Suprapubic skin (tissue), 4 donors: Measurements from ENCODE around the gene MYPOP. TPM values are rescaled to one million over a fixed set of nuclear protein-coding genes. Genes with fewer than 3 reads are reported as not detected.

Source experiments
- DNase-seq, 2 donors: peaks; one replicate each; pipeline ENCODE4 v3.0.0-alpha.2; 2019; ENCODE audit warnings: low spot score in 2 of 2
- H3K27ac ChIP-seq: fragments of 200-600 bp; sonication (generic); one replicate; pipeline ENCODE4 v1.5.1; 2019
- H3K27me3 ChIP-seq: fragments of 200-600 bp; sonication (generic); one replicate; pipeline ENCODE4 v1.5.1; 2019
- H3K36me3 ChIP-seq: fragments of 200-600 bp; sonication (generic); one replicate; pipeline ENCODE4 v1.5.1; 2019
- H3K4me1 ChIP-seq: fragments of 200-600 bp; sonication (generic); one replicate; pipeline ENCODE4 v1.5.1; 2019
- H3K4me3 ChIP-seq: fragments of 200-600 bp; sonication (generic); one replicate; pipeline ENCODE4 v1.5.1; 2019; ENCODE audit warnings: mild to moderate bottlenecking
- H3K9me3 ChIP-seq: fragments of 200-600 bp; sonication (generic); one replicate; pipeline ENCODE4 v1.5.1; 2019
- CTCF ChIP-seq, 2 donors: fragments of 200-600 bp in 1 of 2; fragments of 450-650 bp in 1 of 2; sonication (generic) in 1 of 2; IDR thresholded peaks; one replicate each; pipeline ENCODE4 v1.5.1; 2016 to 2019; ENCODE audit warnings: antibody characterized with exemption in 2 of 2, mild to moderate bottlenecking in 1 of 2, moderate library complexity in 1 of 2
- EP300 ChIP-seq: sonication (generic); formaldehyde crosslinking; IDR thresholded peaks from one replicate; pipeline ENCODE4 v1.6.1; 2017; ENCODE audit warnings: antibody characterized with exemption
- POLR2A ChIP-seq, 2 donors: fragments of 450-650 bp; IDR thresholded peaks; one replicate each; pipeline ENCODE4 v1.6.1; 2017; ENCODE audit warnings: antibody characterized with exemption in 2 of 2, mild to moderate bottlenecking in 2 of 2, moderate library complexity in 2 of 2
- POLR2AphosphoS5 ChIP-seq, 3 donors: sonication (generic); formaldehyde crosslinking; IDR thresholded peaks; one replicate each; pipeline ENCODE4 v1.6.1; 2017; ENCODE audit warnings: antibody characterized with exemption in 3 of 3
- WGBS: methylation state at CpG from one replicate; pipeline ENCODE4 v1.1.5; 2018; 5-methylcytosine and 5-hydroxymethylcytosine counted together
- total RNA-seq, 4 donors: library from RNA; depleted of rRNA; stranded (reverse); fragments of >200 nt; gene quantifications; one replicate each; pipeline ENCODE4 v1.1.0, GENCODE V29; 2016

The MYPOP gene
- total RNA-seq, 4 donors from 2014 or later: 4.4 to 9.4 (median 6.5) TPM

- Histone ChIP-seq H3K9me3 (no peaks in the 10 kb centered on the region), H3K36me3 (no peaks in the 10 kb centered on the region), H3K4me3 (no peak overlapping the region), H3K27ac (no peak overlapping the region), H3K4me1 (peaks cover 26% of the 10 kb centered on the region), H3K27me3 (peaks cover 9% of the 10 kb centered on the region)
- no peak for DNase-seq
- WGBS: 86% methylated on average over 15 of the region's 15 CpGs
- TF ChIP-seq CTCF (IDR thresholded peaks at IDR 0.05): no peak
- TF ChIP-seq EP300: no peak
- no peak for TF ChIP-seq POLR2A (IDR thresholded peaks at IDR 0.05)
- TF ChIP-seq POLR2AphosphoS5 (IDR thresholded peaks at IDR 0.05): no peak
These were observed 41.8 kb downstream of the MYPOP start for GRCh38 chr19:45860359-45861259.

- no peaks in the 10 kb centered on the region for H3K9me3 ChIP-seq
- WGBS: 95% methylated on average over 16 of the region's 16 CpGs
- H3K36me3 ChIP-seq: peaks cover 53% of the 10 kb centered on the region
- no peaks in the 10 kb centered on the region for H3K4me1 ChIP-seq
- TF ChIP-seq CTCF (IDR thresholded peaks at IDR 0.05): no peak
- no peak for TF ChIP-seq EP300
- TF ChIP-seq POLR2AphosphoS5 (IDR thresholded peaks at IDR 0.05): no peak
- no peak for TF ChIP-seq POLR2A (IDR thresholded peaks at IDR 0.05)
- no peak overlapping the region for H3K27ac ChIP-seq
- no peak for DNase-seq
- H3K27me3 ChIP-seq: no peaks in the 10 kb centered on the region
- no peak overlapping the region for H3K4me3 ChIP-seq
These were observed 48.1 kb downstream of the MYPOP start for GRCh38 chr19:45854167-45854778.

- H3K36me3 ChIP-seq: peaks cover 65% of the 10 kb centered on the region
- 65% methylated on average over 5 of the region's 7 CpGs for WGBS
- H3K27ac ChIP-seq: no peak overlapping the region
- no peak for DNase-seq
- H3K9me3 ChIP-seq: no peaks in the 10 kb centered on the region
- no peak for TF ChIP-seq POLR2A (IDR thresholded peaks at IDR 0.05)
- no peak for TF ChIP-seq POLR2AphosphoS5 (IDR thresholded peaks at IDR 0.05)
- TF ChIP-seq EP300: no peak
- no peak for TF ChIP-seq CTCF (IDR thresholded peaks at IDR 0.05)
- no peaks in the 10 kb centered on the region for H3K27me3 ChIP-seq
- H3K4me3 ChIP-seq: no peak overlapping the region
- H3K4me1 ChIP-seq: no peaks in the 10 kb centered on the region
These were observed 49.4 kb downstream of the MYPOP start for GRCh38 chr19:45852983-45853382.

GRCh38 chr19:45852145-45852750, 50.2 kb downstream of the MYPOP start:
- WGBS: 89% methylated on average over 10 of the region's 10 CpGs
- no peak for DNase-seq
- Histone ChIP-seq H3K9me3 (no peaks in the 10 kb centered on the region), H3K27ac (no peak overlapping the region), H3K36me3 (peaks cover 73% of the 10 kb centered on the region), H3K4me3 (no peak overlapping the region), H3K27me3 (no peaks in the 10 kb centered on the region), H3K4me1 (no peaks in the 10 kb centered on the region)
- no peak for TF ChIP-seq EP300
- TF ChIP-seq CTCF (IDR thresholded peaks at IDR 0.05): no peak
- no peak for TF ChIP-seq POLR2A (IDR thresholded peaks at IDR 0.05)
- no peak for TF ChIP-seq POLR2AphosphoS5 (IDR thresholded peaks at IDR 0.05)

- H3K4me1 ChIP-seq: no peaks in the 10 kb centered on the region
- peaks cover 99% of the 10 kb centered on the region for H3K36me3 ChIP-seq
- H3K9me3 ChIP-seq: no peaks in the 10 kb centered on the region
- no peaks in the 10 kb centered on the region for H3K27me3 ChIP-seq
- 93% methylated on average over 4 of the region's 4 CpGs for WGBS
- TF ChIP-seq POLR2A (IDR thresholded peaks at IDR 0.05) (no peak), EP300 (no peak), CTCF (IDR thresholded peaks at IDR 0.05) (no peak), POLR2AphosphoS5 (IDR thresholded peaks at IDR 0.05) (no peak)
- DNase-seq: no peak
- no peak overlapping the region for H3K4me3 ChIP-seq
- no peak overlapping the region for H3K27ac ChIP-seq
These were observed 53.5 kb downstream of the MYPOP start for GRCh38 chr19:45848922-45849321.
